Panc1 (cell line): Measurements from ENCODE around the gene SLC25A42. TPM values are rescaled to one million over a fixed set of nuclear protein-coding genes. Genes with fewer than 3 reads are reported as not detected.

Experiments
- ATAC-seq: fragments of 200-7000 bp; cut with Tn5 transposase; 2 replicates; pipeline ENCODE4 v1.9.1; 2020; ENCODE audit warnings: mild to moderate bottlenecking, moderate library complexity
- BruUV-seq: library from RNA; stranded (reverse); fragments of 400-500 nt; replicated peaks from 2 replicates; lab custom pipeline; 2021; lab: Mats Ljungman, UMichigan
- CTCF ChIA-PET: fragments of 300-600 bp; sonication (Branson Sonifier 250); formaldehyde crosslinking; loops from one replicate; lab custom pipeline; 2022; ENCODE audit warnings: antibody characterized with exemption; lab: Charles Lee
- POLR2A ChIA-PET: fragments of 300-600 bp; sonication (Branson Sonifier 250); formaldehyde crosslinking; loops from one replicate; lab custom pipeline; 2022; ENCODE audit warnings: antibody characterized with exemption; lab: Charles Lee
- DNase-seq: peaks from one replicate; pipeline ENCODE4 v3.0.0-alpha.2; 2010; ENCODE audit warnings: low read depth, low spot score
- H3K27ac ChIP-seq: 2 replicates; pipeline ENCODE4 v1.5.1; 2011; ENCODE audit warnings: mild to moderate bottlenecking, low read length, inconsistent platforms
- H3K27me3 ChIP-seq: fragments of 200-500 bp; sonication (Bioruptor generic); 2 replicates; pipeline ENCODE4 v1.6.0; 2014; ENCODE audit warnings: low read length, inconsistent platforms; ENCODE audit not compliant: control insufficient read depth, insufficient read depth
- H3K36me3 ChIP-seq: fragments of 200-500 bp; sonication (Bioruptor generic); 2 replicates; pipeline ENCODE4 v1.5.1; 2014; ENCODE audit warnings: inconsistent platforms, mild to moderate bottlenecking, low read length, moderate library complexity; ENCODE audit not compliant: control insufficient read depth, insufficient read depth
- H3K4me1 ChIP-seq: 2 replicates; pipeline ENCODE4 v1.5.1; 2011; ENCODE audit warnings: inconsistent platforms, mild to moderate bottlenecking, low read length, moderate library complexity; ENCODE audit not compliant: control insufficient read depth, insufficient read depth
- H3K4me3 ChIP-seq, 2 experiments: 2 replicates each; pipeline ENCODE4 v1.5.1; 2011 to 2012; ENCODE audit warnings: low read depth in 2 of 2, low read length in 2 of 2, mild to moderate bottlenecking in 2 of 2, inconsistent platforms in 1 of 2, moderate library complexity in 1 of 2
- H3K9me3 ChIP-seq: fragments of 200-500 bp; sonication (Bioruptor generic); 2 replicates; pipeline ENCODE4 v1.5.1; 2014; ENCODE audit warnings: low read depth, mild to moderate bottlenecking, inconsistent platforms, low read length, moderate library complexity; ENCODE audit not compliant: control insufficient read depth, insufficient read depth
- CTCF ChIP-seq: fragments of 450-650 bp; IDR thresholded peaks from 2 replicates; pipeline ENCODE4 v1.5.1; 2017; ENCODE audit warnings: mild to moderate bottlenecking
- POLR2AphosphoS5 ChIP-seq: IDR thresholded peaks from 2 replicates; pipeline ENCODE4 v1.6.1; 2012; ENCODE audit warnings: mild to moderate bottlenecking, low read depth, low read length, moderate library complexity
- REST ChIP-seq, 2 experiments: IDR thresholded peaks; 2 replicates each; pipeline ENCODE4 v1.6.1; 2011 to 2012; ENCODE audit warnings: low read depth in 2 of 2, control low read depth in 1 of 2, low read length in 1 of 2, mild to moderate bottlenecking in 1 of 2, moderate library complexity in 1 of 2; ENCODE audit not compliant: insufficient read depth in 1 of 2
- SIN3A ChIP-seq: IDR thresholded peaks from 2 replicates; pipeline ENCODE4 v1.6.1; 2012; ENCODE audit warnings: low read depth, mild to moderate bottlenecking, low read length, moderate library complexity, borderline replicate concordance; ENCODE audit not compliant: insufficient read depth
- TCF7L2 ChIP-seq: IDR thresholded peaks from 2 replicates; pipeline ENCODE4 v1.6.1; 2011; ENCODE audit warnings: mild to moderate bottlenecking, low read depth, low read length, inconsistent platforms
- in situ Hi-C: cut with HindIII; loops from 2 replicates; pipeline ENCODE4 v1.10.0; 2016; ENCODE audit warnings: low sequenced_read_pairs, low pct_unique_long_range_greater_than_20kb
- intact Hi-C: fragments of 100-400 bp; cut with micrococcal nuclease; formaldehyde crosslinking; loops from one replicate; pipeline ENCODE4 v1.10.0; 2022; ENCODE audit not compliant: unreplicated experiment
- total RNA-seq: library from RNA; stranded (reverse); gene quantifications from one replicate; pipeline ENCODE4 v1.2.1, GENCODE V29; 2021; ENCODE audit not compliant: unreplicated experiment

The SLC25A42 gene
- total RNA-seq, 1 experiment from 2014 or later, result 2.6 TPM

GRCh38 chr19:19151418-19151817, 87.6 kb downstream of the SLC25A42 start:
- H3K9me3 ChIP-seq, result no peaks in the 10 kb centered on the region
- TF ChIP-seq CTCF, result no peak
- intact Hi-C loops, result no loop called here
- CTCF ChIA-PET, result no interaction called here
- no TSS peak for BruUV-seq
- POLR2A ChIA-PET, result no interaction called here
- DNase-seq (no peak), ATAC-seq (no peak)
- in situ Hi-C loops, result no loop called here
- H3K27ac ChIP-seq, result no peak overlapping the region
- H3K4me1 ChIP-seq, result no peaks in the 10 kb centered on the region
- no peak overlapping the region for H3K4me3 ChIP-seq
- H3K27me3 ChIP-seq, result no peaks in the 10 kb centered on the region
- H3K36me3 ChIP-seq, result no peaks in the 10 kb centered on the region

- no peak for TF ChIP-seq POLR2AphosphoS5
- no peak for TF ChIP-seq SIN3A
- no peak for TF ChIP-seq TCF7L2
- TF ChIP-seq REST (IDR thresholded peaks at IDR 0.05; ENCODE audit: insufficient read depth in 1 of 2, low read depth in 2 of 2, low read length in 1 of 2), result no peak
- no peak for TF ChIP-seq CTCF
- ChIA-PET POLR2A (interaction anchor here (0.6 kb wide), 2 partner anchors 21 to 84 kb away, joined by 3 to 7 read pairs; no protein-coding TSS in a partner anchor), CTCF (interaction anchor here (0.7 kb wide), 1 partner anchor 78 kb away, joined by 5 read pairs; no protein-coding TSS in a partner anchor)
- ATAC-seq (no peak), DNase-seq (no peak)
- intact Hi-C loops, result no loop called here
- BruUV-seq, result no TSS peak
- in situ Hi-C loops, result no loop called here
- Histone ChIP-seq H3K27me3 (no peaks in the 10 kb centered on the region), H3K9me3 (no peaks in the 10 kb centered on the region), H3K4me1 (no peaks in the 10 kb centered on the region), H3K36me3 (no peaks in the 10 kb centered on the region), H3K4me3 (no peak overlapping the region), H3K27ac (no peak overlapping the region)
Measured at GRCh38 chr19:19152668-19153384, 89.0 kb downstream of the SLC25A42 start.
